GM04503 (cell line): Measurements from ENCODE around the gene LARP1.
"Not testable (repeated sequence)": the region's sequence is repeated elsewhere in the genome, so short reads cannot be mapped to it uniquely, and the experiment has no call there.

ENCODE experiments used
- DNase-seq: peaks from one replicate; pipeline ENCODE4 v3.0.0-alpha.2; 2012; ENCODE audit warnings: low read depth

LARP1 gene

DNA sequence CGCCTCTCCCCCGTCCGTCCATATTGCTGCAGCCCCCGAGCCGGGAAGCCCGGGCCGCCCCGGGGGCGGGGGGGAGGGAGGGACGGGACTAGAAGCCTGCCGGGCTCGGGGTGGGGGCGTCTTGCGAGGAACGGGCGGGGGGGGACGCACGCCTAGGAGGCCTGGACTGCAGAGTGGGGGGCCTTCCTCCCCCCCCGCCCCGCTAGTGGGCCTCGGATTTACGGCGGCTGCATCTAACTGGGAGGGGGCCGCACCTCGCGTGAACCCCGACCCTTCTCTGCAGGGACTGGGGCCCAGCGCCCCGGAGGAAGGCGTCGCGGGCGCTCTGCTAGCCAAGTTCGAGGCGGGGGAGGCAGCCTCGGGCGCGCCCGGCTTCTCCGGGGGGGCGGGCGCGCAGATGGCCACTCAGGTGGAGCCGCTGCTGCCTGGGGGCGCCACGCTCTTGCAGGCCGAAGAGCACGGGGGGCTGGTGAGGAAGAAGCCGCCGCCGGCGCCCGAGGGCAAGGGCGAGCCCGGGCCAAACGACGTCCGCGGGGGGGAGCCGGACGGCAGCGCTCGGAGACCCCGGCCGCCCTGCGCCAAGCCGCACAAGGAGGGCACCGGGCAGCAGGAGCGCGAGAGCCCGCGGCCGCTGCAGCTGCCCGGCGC lies at the start of gene LARP1:
TSS of gene LARP1 (plus strand) at position 17 of the 648 bp plus-strand sequence. CDS start at position 398, 381 bp downstream.
- no peak for DNase-seq

- no peak for DNase-seq
Measured at GRCh38 chr5:154706416-154706815, 48.8 kb upstream of the LARP1 start.

DNA sequence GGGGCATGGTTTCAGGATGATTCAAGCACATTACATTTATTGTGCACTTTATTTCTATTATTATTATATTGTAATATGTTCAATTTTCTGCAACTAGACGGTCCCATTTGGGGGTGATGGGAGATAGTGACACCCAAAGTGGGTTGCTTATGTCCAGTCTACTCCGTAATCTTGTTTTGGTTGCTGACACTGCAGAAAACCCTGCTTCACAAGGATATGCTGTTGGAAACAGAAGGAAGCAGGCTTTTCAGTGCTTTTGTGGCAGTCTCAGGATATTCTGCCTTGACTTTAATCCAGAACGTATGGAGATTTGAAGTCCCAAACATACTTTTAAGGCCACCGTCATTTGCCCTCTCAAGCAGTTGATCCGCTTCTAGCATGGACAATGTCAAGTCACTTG lies 47.5 kb upstream of the LARP1 start:
- DNase-seq = no peak

DNA sequence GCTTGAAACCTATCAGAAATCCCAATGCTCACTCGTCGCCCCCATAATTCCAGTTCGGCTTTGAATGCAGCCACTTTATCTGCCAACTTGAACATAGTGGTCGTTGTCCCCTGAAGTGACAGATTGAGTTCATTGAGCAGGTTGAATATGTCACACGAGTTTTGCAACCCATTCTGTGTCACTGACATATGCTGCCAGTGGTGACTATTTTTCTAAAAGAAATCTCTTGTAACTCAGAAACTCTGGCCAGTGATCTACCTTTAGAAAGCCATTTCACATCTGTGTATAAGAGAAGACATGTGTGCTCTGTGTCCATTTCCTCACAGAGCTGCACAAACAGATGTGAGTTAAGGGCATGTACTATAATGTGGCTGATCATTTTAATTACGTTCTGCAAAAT lies 47.0 kb upstream of the LARP1 start:
- no peak for DNase-seq

GRCh38 chr5:154708846-154709245 lies 46.3 kb upstream of the LARP1 start:
- no peak for DNase-seq

DNA sequence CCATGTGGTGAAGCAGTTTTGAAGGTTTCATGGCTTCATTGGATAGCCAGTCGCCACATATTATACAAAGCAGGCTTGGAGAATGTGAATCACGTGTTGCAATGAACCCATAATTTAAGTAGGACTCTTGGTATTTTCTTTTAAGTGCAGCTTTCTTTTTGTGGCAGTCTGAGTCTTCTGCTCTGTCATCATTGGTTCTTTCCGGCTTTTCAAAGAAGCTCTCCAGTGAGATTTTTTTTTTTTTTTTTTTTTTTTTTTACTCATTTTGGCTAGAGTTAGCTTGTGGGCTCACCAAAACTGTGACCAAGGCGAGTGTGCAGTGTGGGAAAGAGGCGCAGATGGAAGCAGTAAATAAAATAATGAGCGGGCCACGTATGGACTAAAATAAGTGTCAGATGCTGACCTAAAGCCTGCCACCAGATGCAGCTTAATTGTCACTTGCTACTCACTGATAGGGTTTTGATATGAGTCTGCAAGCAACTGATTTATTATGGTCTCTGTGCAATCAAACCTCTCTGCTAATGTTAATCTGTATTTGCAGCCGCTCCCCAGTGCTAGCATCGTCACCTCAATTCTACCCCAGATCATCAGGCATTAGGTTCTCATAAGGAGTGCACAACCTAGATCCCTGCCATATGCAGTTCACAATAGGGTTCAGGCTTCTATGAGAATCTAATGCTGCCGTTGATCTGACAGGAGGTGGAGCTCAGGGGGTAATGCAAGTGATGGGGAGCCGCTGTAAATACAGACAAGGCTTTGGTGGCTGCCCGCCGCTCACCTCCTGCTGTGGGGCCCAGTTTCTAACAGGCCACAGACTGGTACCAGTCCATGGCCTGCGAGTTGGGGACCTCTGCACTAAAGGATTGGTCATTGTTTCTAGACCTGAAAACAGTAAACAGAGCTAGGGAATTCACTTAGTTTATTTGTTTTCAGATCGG lies 45.5 kb upstream of the LARP1 start:
- DNase-seq = no peak

DNA sequence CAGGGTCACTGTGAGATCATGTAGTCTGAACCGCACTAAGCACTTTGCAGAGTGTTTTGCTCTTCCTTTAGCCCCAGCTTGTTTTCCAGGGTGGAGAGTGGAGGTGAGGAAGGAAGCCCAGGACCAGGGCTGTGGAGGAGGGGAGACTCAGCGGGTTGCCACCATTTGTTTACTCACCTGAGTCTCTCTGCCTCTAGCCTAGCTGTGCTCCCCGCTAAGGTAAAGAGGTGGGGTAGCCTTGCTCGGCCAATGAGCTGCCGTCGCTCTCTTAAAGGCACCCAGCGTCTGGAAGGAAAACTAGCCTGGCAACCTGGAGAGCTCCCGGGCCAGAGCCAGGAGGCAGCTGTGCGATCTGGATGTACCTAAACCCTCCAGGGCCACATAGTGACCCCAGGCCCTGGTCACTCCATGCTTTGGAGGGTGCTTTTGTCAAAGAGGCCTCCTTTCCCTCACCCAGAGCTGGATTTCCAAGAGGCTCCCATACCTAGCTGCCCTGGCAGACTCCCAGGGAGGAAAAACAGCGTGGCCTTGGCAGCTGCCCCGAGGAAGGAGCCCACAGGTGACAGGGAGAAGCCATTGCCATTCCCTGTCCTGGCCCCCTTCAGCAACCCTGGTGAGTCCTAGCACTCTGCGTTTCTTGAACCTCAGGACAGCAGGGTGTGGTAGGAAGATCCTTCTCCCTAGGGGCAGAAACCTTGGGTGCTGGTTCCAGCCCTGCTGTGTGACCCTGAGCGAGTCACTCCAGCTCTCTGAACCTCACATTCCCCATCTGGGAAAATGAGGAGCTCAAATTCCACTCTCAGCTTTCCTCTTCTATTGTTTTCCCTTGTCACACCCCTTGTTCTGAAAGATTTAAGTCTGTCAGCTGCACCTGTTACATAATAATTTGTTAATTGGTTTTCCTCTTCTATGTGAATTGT lies 42.4 kb upstream of the LARP1 start:
- no peak for DNase-seq

DNA sequence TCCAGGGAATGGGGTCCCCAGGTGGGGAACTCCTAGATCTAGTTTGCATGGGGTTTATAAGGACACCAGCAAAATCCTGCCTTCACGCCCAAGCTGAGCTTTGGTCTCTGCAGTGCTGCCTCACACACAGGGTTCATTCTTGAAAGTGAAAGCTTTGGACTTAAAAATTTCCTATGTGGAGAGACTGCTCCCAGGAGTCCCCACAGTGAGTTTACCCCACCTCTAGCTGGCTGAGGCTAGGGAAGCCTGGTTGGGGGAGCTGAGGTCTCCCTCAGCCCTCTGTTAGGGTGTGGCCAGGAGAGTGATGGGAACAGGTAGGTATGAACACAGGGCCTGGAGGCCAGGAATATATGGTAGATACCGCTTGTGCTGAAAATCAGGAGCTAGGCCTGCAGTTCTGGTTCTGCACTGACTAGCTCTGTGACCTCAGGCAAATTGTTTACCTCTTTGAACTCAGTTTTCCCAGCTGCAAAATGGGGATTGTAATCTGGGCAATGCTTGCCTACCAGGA lies 41.5 kb upstream of the LARP1 start:
- DNase-seq = no peak

DNA sequence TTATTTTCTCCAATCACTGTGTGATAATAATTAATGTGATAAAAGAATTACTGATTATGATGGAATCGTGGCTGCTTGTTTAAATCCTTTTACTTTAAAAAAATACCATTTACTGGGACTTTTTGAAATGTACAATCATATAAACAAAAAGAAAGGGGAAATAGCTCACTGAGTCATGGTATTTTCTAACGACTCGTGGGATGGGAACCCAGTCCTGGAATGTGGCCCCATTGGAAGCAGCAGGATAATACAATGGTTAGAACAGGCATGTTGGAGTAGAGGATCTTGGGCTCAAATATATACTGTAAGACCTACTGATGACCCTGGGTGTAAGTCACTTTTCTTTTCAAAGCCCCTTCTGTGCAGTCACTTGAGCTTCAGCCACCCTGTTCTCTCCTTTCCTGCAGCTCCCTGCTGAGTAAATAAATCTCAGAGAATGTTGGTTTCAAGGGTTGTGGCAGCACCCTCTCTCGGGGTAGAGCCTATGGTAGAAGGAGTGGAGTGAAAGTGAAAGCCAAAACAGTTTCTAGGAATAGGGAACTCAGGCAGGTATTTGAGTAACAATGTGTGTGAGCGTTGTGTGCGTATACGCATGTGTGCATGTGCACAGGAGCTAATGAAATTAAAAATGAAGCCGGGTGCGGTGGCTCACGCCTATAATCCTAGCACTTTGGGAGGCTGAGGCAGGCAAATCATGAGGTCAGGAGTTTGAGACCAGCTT lies 40.8 kb upstream of the LARP1 start:
- no peak for DNase-seq

DNA sequence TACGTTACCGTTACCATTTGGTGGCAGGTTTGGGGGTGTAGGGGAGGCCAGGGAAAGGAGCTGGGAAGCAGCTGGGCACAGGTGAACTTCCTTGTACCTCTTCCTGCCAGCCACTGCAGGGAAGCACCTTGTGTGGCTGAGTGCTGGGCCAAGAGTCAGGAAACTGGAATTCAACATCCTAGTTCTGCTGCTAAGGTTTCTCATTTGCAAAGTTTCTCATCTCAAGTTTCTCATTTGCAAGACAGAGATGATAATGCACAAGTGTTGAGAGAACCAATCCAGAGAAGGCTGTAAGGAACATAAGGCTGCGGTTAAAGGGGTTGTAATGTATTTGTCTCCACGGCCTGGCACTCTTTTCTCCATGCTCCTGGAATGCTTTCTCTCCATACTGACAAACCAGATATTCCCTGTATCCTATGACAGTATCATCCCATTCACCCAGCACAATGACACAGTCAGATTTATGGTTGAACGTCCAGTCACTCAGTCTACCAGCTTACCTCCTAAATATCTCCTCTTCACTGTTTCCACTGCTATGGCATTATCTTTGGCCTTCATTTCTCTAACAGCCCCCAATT lies 33.6 kb upstream of the LARP1 start:
- DNase-seq = no peak

GRCh38 chr5:154722097-154722496 lies 33.1 kb upstream of the LARP1 start:
- DNase-seq = no peak

DNA sequence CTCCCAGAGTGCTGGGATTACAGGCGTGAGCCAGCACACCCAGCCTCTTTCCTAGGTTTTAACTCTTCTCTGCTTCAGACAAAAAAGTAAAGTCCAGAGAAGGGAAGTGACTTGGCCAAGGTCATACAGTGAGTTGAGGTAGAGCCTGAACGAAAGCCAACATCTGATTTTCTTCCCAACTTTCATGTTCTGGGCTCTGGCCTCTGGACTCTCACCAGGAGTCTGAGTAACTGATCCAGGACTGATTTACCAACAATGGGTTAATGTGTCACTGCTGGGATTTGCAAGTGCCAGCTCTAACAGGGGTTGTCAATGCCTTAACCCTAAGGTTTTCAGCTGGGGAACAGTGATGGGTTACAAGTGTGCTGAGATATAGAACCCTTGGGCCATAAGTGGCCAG lies 32.2 kb upstream of the LARP1 start:
- DNase-seq = no peak

GRCh38 chr5:154723740-154724505 lies 31.3 kb upstream of the LARP1 start:
- no peak for DNase-seq

GRCh38 chr5:154727361-154727760 lies 27.8 kb upstream of the LARP1 start:
- no peak for DNase-seq

- DNase-seq = no peak
Measured at GRCh38 chr5:154728939-154729588, 26.1 kb upstream of the LARP1 start.

- no peak for DNase-seq
Measured at GRCh38 chr5:154729613-154730012, 25.6 kb upstream of the LARP1 start.

DNA sequence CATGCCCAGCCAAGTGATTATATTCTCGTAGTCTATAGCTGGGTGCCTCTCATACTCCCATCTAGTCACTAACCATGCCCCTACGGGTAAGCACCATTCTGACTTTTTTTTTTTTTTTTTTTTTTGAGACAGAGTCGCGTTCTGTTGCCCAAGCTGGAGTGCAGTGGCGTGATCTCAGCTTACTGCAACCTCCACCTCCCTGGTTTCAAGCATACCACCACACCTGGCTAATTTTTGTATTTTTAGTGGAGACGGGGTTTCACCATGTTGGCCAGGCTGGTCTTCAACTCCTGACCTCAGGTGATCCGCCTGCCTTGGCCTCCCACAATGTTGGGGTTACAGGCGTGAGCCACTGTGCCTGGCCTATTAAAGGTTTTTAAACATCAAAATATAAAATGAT lies 24.4 kb upstream of the LARP1 start:
- not testable (repeated sequence) for DNase-seq

GRCh38 chr5:154732212-154732611 lies 23.0 kb upstream of the LARP1 start:
- DNase-seq = no peak

- no peak for DNase-seq
Measured at GRCh38 chr5:154734370-154735248, 20.6 kb upstream of the LARP1 start.
